ENCODE data around the gene MRPS10.

DNA sequence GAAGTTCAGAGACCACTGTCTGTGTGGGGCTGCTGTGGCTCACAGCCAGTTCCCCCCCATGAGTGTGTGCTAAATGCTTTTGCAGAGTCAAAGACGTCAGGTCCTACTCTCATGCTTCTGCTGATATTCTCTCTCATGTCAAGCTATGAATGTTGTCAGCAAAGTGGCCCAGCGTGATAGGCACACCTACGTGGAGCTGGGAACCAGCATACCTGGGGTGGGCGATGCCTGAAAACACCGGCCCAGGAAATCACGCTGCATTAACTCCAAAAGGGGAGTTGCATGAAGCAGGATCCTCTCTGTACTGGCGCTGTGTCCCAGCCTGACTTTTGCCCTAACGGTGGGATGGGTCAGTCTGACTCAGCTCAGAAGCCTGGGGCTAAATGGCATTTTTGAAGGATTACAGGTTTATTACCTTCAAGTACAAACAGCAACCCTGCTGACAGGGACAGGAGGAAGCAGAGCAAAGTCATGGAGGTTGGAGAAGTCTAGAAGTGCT is 9.0 kb upstream of the MRPS10 start:
- TF ChIP-seq, protein P1, sequence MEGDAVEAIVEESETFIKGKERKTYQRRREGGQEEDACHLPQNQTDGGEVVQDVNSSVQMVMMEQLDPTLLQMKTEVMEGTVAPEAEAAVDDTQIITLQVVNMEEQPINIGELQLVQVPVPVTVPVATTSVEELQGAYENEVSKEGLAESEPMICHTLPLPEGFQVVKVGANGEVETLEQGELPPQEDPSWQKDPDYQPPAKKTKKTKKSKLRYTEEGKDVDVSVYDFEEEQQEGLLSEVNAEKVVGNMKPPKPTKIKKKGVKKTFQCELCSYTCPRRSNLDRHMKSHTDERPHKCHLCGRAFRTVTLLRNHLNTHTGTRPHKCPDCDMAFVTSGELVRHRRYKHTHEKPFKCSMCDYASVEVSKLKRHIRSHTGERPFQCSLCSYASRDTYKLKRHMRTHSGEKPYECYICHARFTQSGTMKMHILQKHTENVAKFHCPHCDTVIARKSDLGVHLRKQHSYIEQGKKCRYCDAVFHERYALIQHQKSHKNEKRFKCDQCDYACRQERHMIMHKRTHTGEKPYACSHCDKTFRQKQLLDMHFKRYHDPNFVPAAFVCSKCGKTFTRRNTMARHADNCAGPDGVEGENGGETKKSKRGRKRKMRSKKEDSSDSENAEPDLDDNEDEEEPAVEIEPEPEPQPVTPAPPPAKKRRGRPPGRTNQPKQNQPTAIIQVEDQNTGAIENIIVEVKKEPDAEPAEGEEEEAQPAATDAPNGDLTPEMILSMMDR (IDR thresholded peaks at IDR 0.05) = no peak
- TF ChIP-seq EP300 (IDR thresholded peaks at IDR 0.05) (no peak), POLR2A (IDR thresholded peaks at IDR 0.05) (no peak)
